ENCODE measurements around the gene TMEM185B. TPM values are rescaled to one million over a fixed set of nuclear protein-coding genes. Genes with fewer than 3 reads are reported as not detected.
"Not testable (repeated sequence)": the region's sequence is repeated elsewhere in the genome, so short reads cannot be mapped to it uniquely, and the experiment has no call there.

The TMEM185B gene
- total and polyA plus RNA-seq, 10 of the 15 experiments (the other 5 are each of a cell fraction or from before 2014, with no cell fraction given), result 2.4 to 20.9 (median 14.5) TPM

- SMC1A ChIA-PET (ENCODE audit: uncharacterized antibody, unreplicated experiment), result interaction anchor here (0.6 to 3.3 kb wide), 3 partner anchors 66 to 110 kb away, joined by 3 to 29 read pairs (median 15); no protein-coding TSS in a partner anchor
- intact Hi-C loops (cut with micrococcal nuclease; ENCODE audit: unreplicated experiment), result no loop called here
Observed at GRCh38 chr2:120203251-120204021, 19.8 kb downstream of the TMEM185B start.

GRCh38 chr2:120199817-120200459 is 23.3 kb downstream of the TMEM185B start:
- H4K20me1 ChIP-seq (ENCODE audit: control insufficient read depth, insufficient read depth); BruUV-seq (replicated peaks); H3K9me3 ChIP-seq (replicated peaks; ENCODE audit: control insufficient read depth, insufficient read depth, low read length); intact Hi-C loops (cut with micrococcal nuclease; ENCODE audit: unreplicated experiment); RAD21 ChIA-PET (ENCODE audit: unreplicated experiment); H3K36me3 ChIP-seq (ENCODE audit: control insufficient read depth in 2 of 2, insufficient read depth in 2 of 2, low read length in 1 of 2); FAIRE-seq; H2AFZ ChIP-seq (ENCODE audit: control insufficient read depth, low read depth, low read length); H3K4me3 ChIP-seq; H3K27me3 ChIP-seq (replicated peaks in 1 of 2; ENCODE audit: control insufficient read depth in 2 of 2, insufficient read depth in 2 of 2, low read length in 1 of 2); H3K27ac ChIP-seq (ENCODE audit: control insufficient read depth, insufficient read depth); DNase-seq (ENCODE audit: low read depth, low spot score); H3K4me2 ChIP-seq (ENCODE audit: control insufficient read depth, insufficient read depth); POLR2A ChIA-PET; H3K4me1 ChIP-seq (ENCODE audit: control insufficient read depth, insufficient read depth, low read length); H3K79me2 ChIP-seq (ENCODE audit: control insufficient read depth, insufficient read depth, low read length); ATAC-seq; H3K9ac ChIP-seq (ENCODE audit: control insufficient read depth, insufficient read depth, low read length): not testable (repeated sequence)
- CTCF ChIA-PET, result interaction anchor here (1.2 kb wide), 1 partner anchor 22 kb away, joined by 3 read pairs; no protein-coding TSS in a partner anchor
- in situ Hi-C loops (cut with MboI), result loop anchor here (25.0 kb wide), 1 partner anchor 487 kb away; no protein-coding TSS in a partner anchor
- 91% methylated on average over 10 of the region's 10 CpGs for WGBS (ENCODE audit: insufficient coverage, insufficient replicate concordance, low lambda C conversion rate, missing lambda C conversion rate)
- SMC1A ChIA-PET (ENCODE audit: uncharacterized antibody, unreplicated experiment), result interaction anchor here (1.3 to 1.8 kb wide), 3 partner anchors 8 to 113 kb away, joined by 3 to 4 read pairs (median 4); no protein-coding TSS in a partner anchor

More at GRCh38 chr2:120203251-120204021, 19.8 kb downstream of the TMEM185B start:
- ChIA-PET POLR2A (no interaction called here), CTCF (interaction anchor here (0.7 kb wide), 2 partner anchors 20 to 110 kb away, joined by 3 read pairs; partner anchors contain the start of gene TMEM185B), RAD21 (ENCODE audit: unreplicated experiment) (interaction anchor here (6.3 kb wide), 1 partner anchor 109 kb away, joined by 50 read pairs; no protein-coding TSS in a partner anchor)
- BruUV-seq (replicated peaks), result no TSS peak
- DNase-seq (ENCODE audit: low read depth, low spot score) (no peak), ATAC-seq (no peak), FAIRE-seq (no peak)
- in situ Hi-C loops (cut with MboI), result loop anchor here (25.0 kb wide), 1 partner anchor 484 kb away; no protein-coding TSS in a partner anchor
- Histone ChIP-seq H4K20me1 (ENCODE audit: control insufficient read depth, insufficient read depth) (no peaks in the 10 kb centered on the region), H2AFZ (ENCODE audit: control insufficient read depth, low read depth, low read length) (no peak overlapping the region), H3K27me3 (replicated peaks in 1 of 2; ENCODE audit: control insufficient read depth in 2 of 2, insufficient read depth in 2 of 2, low read length in 1 of 2) (no peaks in the 10 kb centered on the region), H3K4me1 (ENCODE audit: control insufficient read depth, insufficient read depth, low read length) (no peaks in the 10 kb centered on the region), H3K79me2 (ENCODE audit: control insufficient read depth, insufficient read depth, low read length) (no peaks in the 10 kb centered on the region), H3K9ac (ENCODE audit: control insufficient read depth, insufficient read depth, low read length) (no peak overlapping the region), H3K27ac (ENCODE audit: control insufficient read depth, insufficient read depth) (no peak overlapping the region), H3K9me3 (replicated peaks; ENCODE audit: control insufficient read depth, insufficient read depth, low read length) (no peaks in the 10 kb centered on the region), H3K4me3 (no peak overlapping the region), H3K36me3 (ENCODE audit: control insufficient read depth in 2 of 2, insufficient read depth in 2 of 2, low read length in 1 of 2) (no peaks in the 10 kb centered on the region), H3K4me2 (ENCODE audit: control insufficient read depth, insufficient read depth) (no peak overlapping the region)
- no peak for TF ChIP-seq SMARCA5 (IDR thresholded peaks at IDR 0.05)
- no peak for TF ChIP-seq ZNF622 (IDR thresholded peaks at IDR 0.05)
- no peak for TF ChIP-seq MXI1 (IDR thresholded peaks at IDR 0.05; ENCODE audit: low read depth, low read length)
- no peak for TF ChIP-seq RAD21 (IDR thresholded peaks at IDR 0.05; ENCODE audit: insufficient read depth, low read depth, low read length)
- TF ChIP-seq POLR2AphosphoS2 (IDR thresholded peaks at IDR 0.05; ENCODE audit: low read depth, low read length), result no peak
- no peak for TF ChIP-seq IRF5 (IDR thresholded peaks at IDR 0.05; ENCODE audit: borderline replicate concordance)
- no peak for TF ChIP-seq CREB1 (IDR thresholded peaks at IDR 0.05; ENCODE audit: low read depth)
- TF ChIP-seq SP1 (IDR thresholded peaks at IDR 0.05; ENCODE audit: low read depth, low read length), result no peak
- no peak for TF ChIP-seq RBBP5 (conservative IDR thresholded peaks at IDR 0.05)
- TF ChIP-seq SPI1 (IDR thresholded peaks at IDR 0.05; ENCODE audit: borderline replicate concordance, insufficient read depth, low read depth, low read length), result no peak
- no peak for TF ChIP-seq SREBF1 (IDR thresholded peaks at IDR 0.05; ENCODE audit: low read length)
- TF ChIP-seq IRF3 (IDR thresholded peaks at IDR 0.05), result no peak
- TF ChIP-seq JUND (IDR thresholded peaks at IDR 0.05; ENCODE audit: low read depth, low read length), result no peak
- 64% methylated on average over 10 of the region's 10 CpGs for WGBS (ENCODE audit: insufficient coverage, insufficient replicate concordance, low lambda C conversion rate, missing lambda C conversion rate)

All from GM12878 (cell line).